ENCODE results near the gene TSC22D1. TPM values are rescaled to one million over a fixed set of nuclear protein-coding genes. Genes with fewer than 3 reads are reported as not detected.

Gene TSC22D1
- total and polyA plus RNA-seq, 4 donors, result 21.0 to 43.5 (median 37.0) TPM

GRCh38 chr13:44561351-44561750 is 14.8 kb downstream of the TSC22D1 start:
- DNase-seq (ENCODE audit: low spot score), result no peak
- Histone ChIP-seq H3K36me3 (ENCODE audit: control insufficient read depth in 4 of 4, insufficient read depth in 3 of 4, low read depth in 1 of 4, low read length in 3 of 4) (no peaks in the 10 kb centered on the region), H3K4me1 (ENCODE audit: control insufficient read depth in 4 of 4, insufficient read depth in 4 of 4, low read length in 3 of 4) (no peaks in the 10 kb centered on the region), H3K4me3 (ENCODE audit: low read depth in 1 of 3, low read length in 3 of 3) (no peak overlapping the region), H3K27ac (ENCODE audit: low read depth in 1 of 2, low read length in 2 of 2) (no peak overlapping the region), H3K9ac (ENCODE audit: low read depth in 1 of 2, low read length in 2 of 2) (no peak overlapping the region), H3K27me3 (ENCODE audit: control insufficient read depth in 4 of 4, insufficient read depth in 4 of 4, low read length in 3 of 4) (no peaks in the 10 kb centered on the region), H3K9me3 (ENCODE audit: control insufficient read depth in 4 of 4, low read length in 3 of 4) (no peaks in the 10 kb centered on the region)
- 86% methylated on average over 2 of the region's 2 CpGs for WGBS
- TF ChIP-seq TAF1 (conservative IDR thresholded peaks at IDR 0.05) (no peak), ATF3 (IDR thresholded peaks at IDR 0.05) (no peak), ZBTB33 (IDR thresholded peaks at IDR 0.05) (no peak), SP1 (IDR thresholded peaks at IDR 0.05) (no peak), NR2F2 (IDR thresholded peaks at IDR 0.05) (no peak), MAX (IDR thresholded peaks at IDR 0.05) (no peak), FOXA1 (IDR thresholded peaks at IDR 0.05) (no peak), GABPA (IDR thresholded peaks at IDR 0.05 in 1 of 2, conservative IDR thresholded peaks at IDR 0.05 in 1 of 2) (no peak), REST (IDR thresholded peaks at IDR 0.05) (no peak), EGR1 (IDR thresholded peaks at IDR 0.05; ENCODE audit: low read depth in 2 of 2) (no peak), FOXA2 (IDR thresholded peaks at IDR 0.05) (no peak), JUND (IDR thresholded peaks at IDR 0.05) (no peak), RXRA (IDR thresholded peaks at IDR 0.05) (no peak), RAD21 (IDR thresholded peaks at IDR 0.05) (no peak), CTCF (IDR thresholded peaks at IDR 0.05; ENCODE audit: low read depth, low read length, missing input control) (no peak), HNF4A (conservative IDR thresholded peaks at IDR 0.05) (no peak), YY1 (IDR thresholded peaks at IDR 0.05) (no peak), HNF4G (IDR thresholded peaks at IDR 0.05) (no peak)
